ENCODE data around the gene SHB.

- TF ChIP-seq POLR2A (IDR thresholded peaks at IDR 0.05), result no peak
- no peak for TF ChIP-seq CTCF (IDR thresholded peaks at IDR 0.05)
Observed at GRCh38 chr9:38036359-38037084, 32.5 kb downstream of the SHB start.

Measured in body of pancreas (tissue), 4 donors.